Heart left ventricle (tissue), 16 donors: ENCODE data around the gene HEBP1. TPM values are rescaled to one million over a fixed set of nuclear protein-coding genes. Genes with fewer than 3 reads are reported as not detected.

Experiments
- ATAC-seq, 4 donors: fragments of 200-7000 bp; cut with Tn5 transposase; one replicate each; pipeline ENCODE4 v1.9.1; 2020 to 2022; ENCODE audit warnings: moderate library complexity in 4 of 4, mild to moderate bottlenecking in 3 of 4, moderate number of reproducible peaks in 1 of 4
- DNase-seq, 5 donors: peaks; one replicate each; pipeline ENCODE4 v3.0.0-alpha.2; 2020
- H3K27ac ChIP-seq, 12 donors: fragments of 200-600 bp; sonication (generic) in 4 of 12; one replicate each; pipeline versions ENCODE4 v1.5.0 to v1.8.0; 2016 to 2022; ENCODE audit warnings: mild to moderate bottlenecking in 2 of 12
- H3K27me3 ChIP-seq, 9 donors: fragments of 200-600 bp; sonication (generic) in 2 of 9; one replicate each; pipeline versions ENCODE4 v1.5.1 to v1.8.0; 2016 to 2022; ENCODE audit warnings: mild to moderate bottlenecking in 3 of 9
- H3K36me3 ChIP-seq, 9 donors: fragments of 200-600 bp; sonication (generic) in 2 of 9; one replicate each; pipeline versions ENCODE4 v1.5.0 to v1.8.0; 2018 to 2022; ENCODE audit warnings: mild to moderate bottlenecking in 2 of 9
- H3K4me1 ChIP-seq, 12 donors: fragments of 200-600 bp; sonication (generic) in 4 of 12; one replicate each; pipeline versions ENCODE4 v1.5.0 to v1.8.0; 2016 to 2022; ENCODE audit warnings: mild to moderate bottlenecking in 3 of 12
- H3K4me3 ChIP-seq, 12 donors: fragments of 200-600 bp; sonication (generic) in 4 of 12; one replicate each; pipeline versions ENCODE4 v1.5.0 to v1.8.0; 2017 to 2022; ENCODE audit warnings: mild to moderate bottlenecking in 9 of 12, moderate library complexity in 4 of 12
- H3K9me3 ChIP-seq, 12 donors: fragments of 200-600 bp; sonication (generic) in 4 of 12; one replicate each; pipeline versions ENCODE4 v1.5.0 to v1.8.0; 2016 to 2022; ENCODE audit warnings: mild to moderate bottlenecking in 1 of 12
- CTCF ChIP-seq, 12 donors: fragments of 200-600 bp; sonication (generic) in 4 of 12; IDR thresholded peaks; one replicate each; pipeline versions ENCODE4 v1.5.0 to v1.8.0; 2018 to 2022; ENCODE audit warnings: antibody characterized with exemption in 12 of 12, mild to moderate bottlenecking in 5 of 12
- POLR2A ChIP-seq, 2 donors: fragments of 450-650 bp; IDR thresholded peaks; one replicate each; pipeline ENCODE4 v1.6.1; 2017; ENCODE audit warnings: antibody characterized with exemption in 2 of 2, mild to moderate bottlenecking in 2 of 2, moderate library complexity in 2 of 2
- WGBS, 4 donors: extraction: QIAGEN DNeasy Blood & Tissue Kit in 2 of 4; methylation state at CpG; one replicate each; pipeline versions ENCODE4 v1.1.5 to v1.1.7; 2013 to 2018; 5-methylcytosine and 5-hydroxymethylcytosine counted together
- intact Hi-C, 10 donors: fragments of 100-400 bp; cut with DNase I; formaldehyde crosslinking; loops; one replicate each; pipeline versions ENCODE4 v1.11.1 to v1.14.2; 2022
- polyA plus RNA-seq, 2 donors: library from polyadenylated mRNA; stranded (reverse); fragments of 200-250 nt; gene quantifications; one replicate each; pipeline ENCODE4 v1.2.3, GENCODE V29; 2013
- total RNA-seq, 9 donors: library from RNA; depleted of rRNA in 2 of 9; stranded (reverse); fragments of >200 nt in 2 of 9; fragmentation: NEBNext Ultra II Directional in 3 of 9; extraction: Animal tissue kit (Norgen Biotek cat#: 25700) in 3 of 9; gene quantifications; one replicate each; pipeline versions ENCODE4 v1.1.0 to v1.2.4, GENCODE V29; 2016 to 2023
- donor health status: ischemic (EF 13 %, LVEDD 7.1; RV severe dilation, severe dysfunction).
- donor health status: healthy with polysubstance abuse.
- donor health status: DM: no; HTN: yes; CAD: no.
- donor health status: DM: no; HTN: no; CAD: no.
- donor health status: ischemic (EF 25% LVEDD 6.9; RV normal size, moderate dysfunction).
- donor health status: ischemic (EF 25% LVEDD 5.7; RV mildly dilated, moderate dysfunction).
- donor health status: healthy.
- donor health status: DM: yes; HTN: yes; CAD: no.
- donor health status: ischemic (EF 35%, LVEDD 5.7; RV mildly dilated, moderate dysfunction).
- donor health status: nonischemic (EF 11% LVEDD 7.7; RV severe dilation, severe dysfunction).
- donor health status: DM: yes; HTN: yes; CAD: no.
- donor health status: PGD.
- donor health status: ischemic (EF 29% LVEDD 5.4; RV normal size, mild dysfunction).
- donor health status: nonischemic (EF 23%, LVEDD 6.1; RV moderate dilation, normal function).

HEBP1 gene
- total and polyA plus RNA-seq, 11 donors = 26.3 to 88.1 (median 52.6) TPM

GRCh38 chr12:12958886-12959285 is 41.2 kb downstream of the HEBP1 start:
- Histone ChIP-seq H3K36me3 (no peaks in the 10 kb centered on the region), H3K4me1 (no peaks in the 10 kb centered on the region), H3K4me3 (no peak overlapping the region), H3K9me3 (no peaks in the 10 kb centered on the region), H3K27ac (no peak overlapping the region), H3K27me3 (no peaks in the 10 kb centered on the region)
- ATAC-seq (no peak), DNase-seq (no peak)
- TF ChIP-seq CTCF (IDR thresholded peaks at IDR 0.05) (no peak), POLR2A (IDR thresholded peaks at IDR 0.05) (no peak)
- 71 to 80% (median 73%) methylated on average over 7 of the region's 7 CpGs for WGBS, 4 donors
- intact Hi-C loops = no loop called here

GRCh38 chr12:12954878-12955625 is 45.0 kb downstream of the HEBP1 start:
- no peak for TF ChIP-seq CTCF (IDR thresholded peaks at IDR 0.05)
- no peak for TF ChIP-seq POLR2A (IDR thresholded peaks at IDR 0.05)
- intact Hi-C loops = no loop called here
- ATAC-seq = no peak

GRCh38 chr12:12954356-12954755 is 45.7 kb downstream of the HEBP1 start:
- no peak overlapping the region for H3K27ac ChIP-seq
- intact Hi-C loops = no loop called here
- DNase-seq (no peak), ATAC-seq (no peak)
- H3K4me1 ChIP-seq = no peaks in the 10 kb centered on the region
- no peaks in the 10 kb centered on the region for H3K9me3 ChIP-seq
- no peaks in the 10 kb centered on the region for H3K27me3 ChIP-seq
- no peak for TF ChIP-seq CTCF (IDR thresholded peaks at IDR 0.05)
- TF ChIP-seq POLR2A (IDR thresholded peaks at IDR 0.05) = no peak
- H3K36me3 ChIP-seq = no peaks in the 10 kb centered on the region
- no peak overlapping the region for H3K4me3 ChIP-seq
- WGBS, 4 donors = 81 to 85% (median 84%) methylated on average over 4 of the region's 4 CpGs

More at GRCh38 chr12:12954878-12955625, 45.0 kb downstream of the HEBP1 start:
- Histone ChIP-seq H3K27ac (no peak overlapping the region), H3K36me3 (no peaks in the 10 kb centered on the region), H3K9me3 (no peaks in the 10 kb centered on the region), H3K4me3 (no peak overlapping the region), H3K4me1 (no peaks in the 10 kb centered on the region), H3K27me3 (no peaks in the 10 kb centered on the region)
- 87 to 96% (median 96%) methylated on average over 6 of the region's 6 CpGs for WGBS, 4 donors
- DNase-seq = no peak

GRCh38 chr12:12952036-12952435 is 48.0 kb downstream of the HEBP1 start, which contains the start of gene GPRC5D:
Gene GPRC5D, minus strand, starts transcription at chr12:12952170. Its CDS starts 1,786 bp downstream, at chr12:12950384.
- no peak for TF ChIP-seq POLR2A (IDR thresholded peaks at IDR 0.05)
- Histone ChIP-seq H3K4me1 (no peaks in the 10 kb centered on the region), H3K4me3 (no peak within 1 kb of the TSS), H3K36me3 (no peaks in the 10 kb centered on the region), H3K27ac (no peak within 1 kb of the TSS), H3K27me3 (no peaks in the 10 kb centered on the region), H3K9me3 (no peaks in the 10 kb centered on the region)
- 91 to 94% (median 92%) methylated on average over 6 of the region's 6 CpGs for WGBS, 4 donors
- no peak for ATAC-seq
- intact Hi-C loops = no loop called here
- DNase-seq = no peak
